ENCODE data around the gene EZR.

The EZR gene

GRCh38 chr6:158785036-158785435, 34.1 kb downstream of the EZR start:
- TF ChIP-seq GLI2 (tag by site-specific recombination; IDR thresholded peaks at IDR 0.05; ENCODE audit: borderline replicate concordance, low read depth) (no peak), ZNF239 (tag by site-specific recombination; IDR thresholded peaks at IDR 0.05) (no peak), ELK4 (IDR thresholded peaks at IDR 0.05; ENCODE audit: borderline replicate concordance, low read depth, low read length) (no peak), ZNF335 (tag by site-specific recombination; conservative IDR thresholded peaks at IDR 0.05) (no peak), ZSCAN30 (tag by site-specific recombination; IDR thresholded peaks at IDR 0.05) (no peak), ZNF561 (tag by site-specific recombination; IDR thresholded peaks at IDR 0.05; ENCODE audit: borderline replicate concordance) (no peak), ZNF184 (tag by site-specific recombination; IDR thresholded peaks at IDR 0.05) (no peak), ZNF398 (tag by site-specific recombination; IDR thresholded peaks at IDR 0.05) (no peak), HOXA7 (CRISPR knock-in tag; IDR thresholded peaks at IDR 0.05; ENCODE audit: borderline replicate concordance) (no peak)
- peaks cover 44 to 95% of the 10 kb centered on the region in 2 experiments for H3K36me3 ChIP-seq (ENCODE audit: control insufficient read depth in 2 of 2, insufficient read depth in 1 of 2, low read length in 2 of 2)
- CTCF ChIA-PET = interaction anchor here (0.8 kb wide), 1 partner anchor 183 kb away, joined by 3 read pairs; no protein-coding TSS in a partner anchor

GRCh38 chr6:158784505-158784904, 34.7 kb downstream of the EZR start:
- CTCF ChIA-PET = interaction anchor here (0.6 kb wide), 1 partner anchor 617 kb away, joined by 4 read pairs; the partner anchor contains the start of genes GTF2H5 and SERAC1
- Histone ChIP-seq H3K4me1 (ENCODE audit: control insufficient read depth, insufficient read depth, low read length) (no peaks in the 10 kb centered on the region), H3K27ac (ENCODE audit: extremely low read depth, low read depth, low read length) (no peak overlapping the region), H3K4me3 (ENCODE audit: low read depth, low read length) (no peak overlapping the region), H3K36me3 (ENCODE audit: control insufficient read depth in 2 of 2, insufficient read depth in 1 of 2, low read length in 2 of 2) (peaks cover 44 to 100% of the 10 kb centered on the region in 2 experiments), H3K9me3 (ENCODE audit: control insufficient read depth, insufficient read depth, low read depth, low read length) (no peaks in the 10 kb centered on the region)
- peak; percentile 57; the same call in 1 of the 2 replicates for TF ChIP-seq EGR2 (tag by site-specific recombination; IDR thresholded peaks at IDR 0.05; ENCODE audit: low read depth)
- no peak for TF ChIP-seq ZNF16 (tag by site-specific recombination; IDR thresholded peaks at IDR 0.05; ENCODE audit: low read depth)
- TF ChIP-seq ZFHX2 (tag by site-specific recombination; conservative IDR thresholded peaks at IDR 0.05) = peak; percentile 21; the same call in 1 of the 2 replicates
- POLR2A ChIA-PET = interaction anchor here (0.6 to 1.0 kb wide), 2 partner anchors 9 to 77 kb away, joined by 3 to 6 read pairs; no protein-coding TSS in a partner anchor

More at GRCh38 chr6:158785036-158785435, 34.1 kb downstream of the EZR start:
- H3K4me3 ChIP-seq (ENCODE audit: low read depth, low read length) = no peak overlapping the region
- POLR2A ChIA-PET = interaction anchor here (0.6 to 1.0 kb wide), 3 partner anchors 8 to 78 kb away, joined by 3 to 6 read pairs (median 3); no protein-coding TSS in a partner anchor
- no peaks in the 10 kb centered on the region for H3K4me1 ChIP-seq (ENCODE audit: control insufficient read depth, insufficient read depth, low read length)
- no peak overlapping the region for H3K27ac ChIP-seq (ENCODE audit: extremely low read depth, low read depth, low read length)
- H3K9me3 ChIP-seq (ENCODE audit: control insufficient read depth, insufficient read depth, low read depth, low read length) = no peaks in the 10 kb centered on the region

GRCh38 chr6:158783851-158784250, 35.3 kb downstream of the EZR start:
- Histone ChIP-seq H3K4me1 (ENCODE audit: control insufficient read depth, insufficient read depth, low read length) (no peaks in the 10 kb centered on the region), H3K27ac (ENCODE audit: extremely low read depth, low read depth, low read length) (no peak overlapping the region), H3K9me3 (ENCODE audit: control insufficient read depth, insufficient read depth, low read depth, low read length) (no peaks in the 10 kb centered on the region), H3K4me3 (ENCODE audit: low read depth, low read length) (no peak overlapping the region), H3K36me3 (ENCODE audit: control insufficient read depth in 2 of 2, insufficient read depth in 1 of 2, low read length in 2 of 2) (peaks cover 43 to 98% of the 10 kb centered on the region in 2 experiments)
- ChIA-PET POLR2A (no interaction called here), CTCF (no interaction called here)
- TF ChIP-seq ZNF623 (tag by site-specific recombination; IDR thresholded peaks at IDR 0.05) = no peak
- TF ChIP-seq ZNF555 (tag by site-specific recombination; conservative IDR thresholded peaks at IDR 0.05) = no peak
- no peak for TF ChIP-seq ZNF114 (tag by site-specific recombination; IDR thresholded peaks at IDR 0.05)
- TF ChIP-seq GLI2 (tag by site-specific recombination; IDR thresholded peaks at IDR 0.05; ENCODE audit: borderline replicate concordance, low read depth) = no peak
- no peak for TF ChIP-seq ZBTB26 (tag by site-specific recombination; optimal IDR thresholded peaks at IDR 0.05)
- TF ChIP-seq PRDM2 (tag by site-specific recombination; IDR thresholded peaks at IDR 0.05; ENCODE audit: borderline replicate concordance) = no peak
- no peak for TF ChIP-seq ZNF335 (tag by site-specific recombination; conservative IDR thresholded peaks at IDR 0.05)
- no peak for TF ChIP-seq ZXDB (tag by site-specific recombination; IDR thresholded peaks at IDR 0.05)
- TF ChIP-seq INSM2 (tag by site-specific recombination; IDR thresholded peaks at IDR 0.05) = no peak

All from HEK293 (cell line).